ENCODE data around the gene PLA2G2F. TPM values are rescaled to one million over a fixed set of nuclear protein-coding genes. Genes with fewer than 3 reads are reported as not detected.

Gene PLA2G2F
- total and polyA plus RNA-seq, 10 of the 15 experiments (the other 5 are each of a cell fraction or from before 2014, with no cell fraction given): 0.03 TPM; not detected in 9

DNA sequence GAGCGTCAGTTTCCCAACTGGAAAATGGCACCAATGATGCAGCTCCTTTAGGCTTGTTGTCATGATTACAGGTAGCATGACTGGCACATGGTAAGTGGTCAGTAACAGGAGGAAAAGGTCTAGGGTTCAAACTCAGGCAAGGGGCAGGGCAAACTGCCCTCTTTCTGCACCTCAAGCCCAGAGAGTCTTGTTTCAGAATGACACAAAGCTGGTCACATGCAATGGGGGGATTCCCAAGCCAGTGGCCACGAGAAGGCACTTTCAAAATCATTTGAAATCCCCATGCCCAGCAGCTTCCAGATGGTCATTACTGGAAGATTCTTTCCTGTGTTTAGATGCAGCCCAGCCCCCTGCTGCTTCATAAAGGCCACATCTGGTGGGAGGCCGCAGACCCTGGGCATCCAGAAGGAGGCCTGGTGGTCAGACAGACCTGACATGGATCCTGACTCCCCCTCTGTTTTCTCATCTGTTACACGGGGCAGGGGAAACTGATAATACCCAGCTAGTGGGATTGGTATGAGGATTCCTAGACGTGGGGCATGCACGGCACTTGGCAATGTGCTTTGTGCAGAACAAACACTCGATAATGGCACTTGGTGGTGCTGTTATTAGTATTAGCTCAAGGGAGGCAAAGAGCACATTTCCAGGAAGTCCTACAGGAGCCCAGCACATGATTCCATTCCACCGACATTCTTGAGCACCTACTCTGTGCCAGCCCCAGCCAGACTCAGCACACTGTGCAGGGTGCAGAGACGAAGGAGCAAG, 12.9 kb upstream of the PLA2G2F start (continued):
- TF ChIP-seq, protein P1, sequence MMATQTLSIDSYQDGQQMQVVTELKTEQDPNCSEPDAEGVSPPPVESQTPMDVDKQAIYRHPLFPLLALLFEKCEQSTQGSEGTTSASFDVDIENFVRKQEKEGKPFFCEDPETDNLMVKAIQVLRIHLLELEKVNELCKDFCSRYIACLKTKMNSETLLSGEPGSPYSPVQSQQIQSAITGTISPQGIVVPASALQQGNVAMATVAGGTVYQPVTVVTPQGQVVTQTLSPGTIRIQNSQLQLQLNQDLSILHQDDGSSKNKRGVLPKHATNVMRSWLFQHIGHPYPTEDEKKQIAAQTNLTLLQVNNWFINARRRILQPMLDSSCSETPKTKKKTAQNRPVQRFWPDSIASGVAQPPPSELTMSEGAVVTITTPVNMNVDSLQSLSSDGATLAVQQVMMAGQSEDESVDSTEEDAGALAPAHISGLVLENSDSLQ (IDR thresholded peaks at IDR 0.05): peak; percentile 81
- TF ChIP-seq NFXL1 (IDR thresholded peaks at IDR 0.05; ENCODE audit: borderline replicate concordance): no peak
- peak; percentile 61 for TF ChIP-seq KLF5 (IDR thresholded peaks at IDR 0.05; ENCODE audit: partially characterized antibody)
- peak; percentile 87 to 88 for TF ChIP-seq IKZF2 (IDR thresholded peaks at IDR 0.05)
- peak; percentile 47; the same call in 1 of the 2 replicates for TF ChIP-seq FOXM1 (IDR thresholded peaks at IDR 0.05; ENCODE audit: low read depth, low read length)
- TF ChIP-seq TCF12 (IDR thresholded peaks at IDR 0.05; ENCODE audit: low read depth, low read length): peak; percentile 59; the same call in 1 of the 2 replicates
- TF ChIP-seq MTA2 (IDR thresholded peaks at IDR 0.05; ENCODE audit: low read depth): peak; percentile 77
- TF ChIP-seq BMI1 (IDR thresholded peaks at IDR 0.05; ENCODE audit: borderline replicate concordance): 0 out of 2 replicates have a peak, but pooled peaks have one; percentile 20
- TF ChIP-seq ESRRA (IDR thresholded peaks at IDR 0.05; ENCODE audit: low read length): no peak
- 0 out of 3 replicates have a peak, but pooled peaks have one; percentile 60 for TF ChIP-seq POU2F2 (IDR thresholded peaks at IDR 0.05; ENCODE audit: borderline replicate concordance, low read depth, low read length)
- TF ChIP-seq, protein P2, sequence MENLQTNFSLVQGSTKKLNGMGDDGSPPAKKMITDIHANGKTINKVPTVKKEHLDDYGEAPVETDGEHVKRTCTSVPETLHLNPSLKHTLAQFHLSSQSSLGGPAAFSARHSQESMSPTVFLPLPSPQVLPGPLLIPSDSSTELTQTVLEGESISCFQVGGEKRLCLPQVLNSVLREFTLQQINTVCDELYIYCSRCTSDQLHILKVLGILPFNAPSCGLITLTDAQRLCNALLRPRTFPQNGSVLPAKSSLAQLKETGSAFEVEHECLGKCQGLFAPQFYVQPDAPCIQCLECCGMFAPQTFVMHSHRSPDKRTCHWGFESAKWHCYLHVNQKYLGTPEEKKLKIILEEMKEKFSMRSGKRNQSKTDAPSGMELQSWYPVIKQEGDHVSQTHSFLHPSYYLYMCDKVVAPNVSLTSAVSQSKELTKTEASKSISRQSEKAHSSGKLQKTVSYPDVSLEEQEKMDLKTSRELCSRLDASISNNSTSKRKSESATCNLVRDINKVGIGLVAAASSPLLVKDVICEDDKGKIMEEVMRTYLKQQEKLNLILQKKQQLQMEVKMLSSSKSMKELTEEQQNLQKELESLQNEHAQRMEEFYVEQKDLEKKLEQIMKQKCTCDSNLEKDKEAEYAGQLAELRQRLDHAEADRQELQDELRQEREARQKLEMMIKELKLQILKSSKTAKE (IDR thresholded peaks at IDR 0.05; ENCODE audit: low read depth, poor library complexity, severe bottlenecking): peak; percentile 81
- peak; percentile 96 for TF ChIP-seq NR2F1 (conservative IDR thresholded peaks at IDR 0.05)
- no peak for TF ChIP-seq SUPT20H (IDR thresholded peaks at IDR 0.05; ENCODE audit: borderline replicate concordance, control insufficient read depth, low read depth, low read length)
- TF ChIP-seq DPF2 (IDR thresholded peaks at IDR 0.05): peak; percentile 92

Data from GM12878 (cell line).